Lower lobe of right lung (tissue), 2 donors: ENCODE results near the gene SYNDIG1. TPM values are rescaled to one million over a fixed set of nuclear protein-coding genes. Genes with fewer than 3 reads are reported as not detected.
"Not testable (repeated sequence)": the region's sequence is repeated elsewhere in the genome, so short reads cannot be mapped to it uniquely, and the experiment has no call there.

Experiments used
- ATAC-seq, 2 donors: fragments of 200-7000 bp; cut with Tn5 transposase; one replicate each; pipeline ENCODE4 v1.9.1; 2020 to 2022; ENCODE audit warnings: mild to moderate bottlenecking in 2 of 2, moderate library complexity in 2 of 2
- DNase-seq: peaks from one replicate; pipeline ENCODE4 v3.0.0-alpha.2; 2020
- H3K27ac ChIP-seq: fragments of 200-600 bp; one replicate; pipeline ENCODE4 v1.8.0; 2022
- H3K27me3 ChIP-seq: fragments of 200-600 bp; one replicate; pipeline ENCODE4 v1.8.0; 2022; ENCODE audit warnings: low read depth
- H3K36me3 ChIP-seq: fragments of 200-600 bp; one replicate; pipeline ENCODE4 v1.8.0; 2022; ENCODE audit warnings: mild to moderate bottlenecking
- H3K4me1 ChIP-seq: fragments of 200-600 bp; one replicate; pipeline ENCODE4 v1.8.0; 2022
- H3K4me3 ChIP-seq: fragments of 200-600 bp; one replicate; pipeline ENCODE4 v1.8.0; 2022; ENCODE audit warnings: mild to moderate bottlenecking
- H3K9me3 ChIP-seq: fragments of 200-600 bp; one replicate; pipeline ENCODE4 v1.8.0; 2022
- CTCF ChIP-seq: fragments of 200-600 bp; IDR thresholded peaks from one replicate; pipeline ENCODE4 v1.8.0; 2022; ENCODE audit warnings: antibody characterized with exemption, mild to moderate bottlenecking
- intact Hi-C: fragments of 100-400 bp; cut with DNase I; formaldehyde crosslinking; loops from one replicate; pipeline ENCODE4 v1.11.0; 2022
- total RNA-seq: library from RNA; stranded (reverse); fragmentation: NEBNext Ultra II Directional; extraction: Animal tissue kit (Norgen Biotek cat#: 25700); gene quantifications from one replicate; pipeline ENCODE4 v1.2.1, GENCODE V29; 2021
- donor health status: DM: no; HTN: yes; CAD: no; lungs with severe emphysema.

The SYNDIG1 gene
- total RNA-seq, 1 donor from 2014 or later, result 0.15 TPM

- intact Hi-C loops, result no loop called here
- no peak for TF ChIP-seq CTCF
- H3K27me3 ChIP-seq, result peaks cover 17% of the 10 kb centered on the region
- H3K27ac ChIP-seq, result no peak overlapping the region
- H3K9me3 ChIP-seq, result no peaks in the 10 kb centered on the region
- ATAC-seq (no peak), DNase-seq (no peak)
- H3K4me3 ChIP-seq, result no peak overlapping the region
- no peaks in the 10 kb centered on the region for H3K4me1 ChIP-seq
- H3K36me3 ChIP-seq, result no peaks in the 10 kb centered on the region
Observed at GRCh38 chr20:24504331-24505285, 35.2 kb downstream of the SYNDIG1 start.

GRCh38 chr20:24506146-24506545 is 36.7 kb downstream of the SYNDIG1 start:
- TF ChIP-seq CTCF, result no peak
- DNase-seq, result no peak
- Histone ChIP-seq H3K36me3 (no peaks in the 10 kb centered on the region), H3K27ac (no peak overlapping the region), H3K9me3 (no peaks in the 10 kb centered on the region), H3K4me1 (no peaks in the 10 kb centered on the region), H3K4me3 (no peak overlapping the region), H3K27me3 (peaks cover 17% of the 10 kb centered on the region)
- no peak for ATAC-seq
- intact Hi-C loops, result no loop called here

- no peak for ATAC-seq
- Histone ChIP-seq H3K4me3 (no peak overlapping the region), H3K27ac (no peak overlapping the region), H3K36me3 (no peaks in the 10 kb centered on the region), H3K4me1 (no peaks in the 10 kb centered on the region), H3K27me3 (peaks cover 17% of the 10 kb centered on the region), H3K9me3 (no peaks in the 10 kb centered on the region)
- no peak for DNase-seq
- TF ChIP-seq CTCF, result no peak
- intact Hi-C loops, result no loop called here
Observed at GRCh38 chr20:24506696-24507095, 37.3 kb downstream of the SYNDIG1 start.

- DNase-seq (no peak), ATAC-seq (no peak)
- no peak overlapping the region for H3K4me3 ChIP-seq
- no peaks in the 10 kb centered on the region for H3K36me3 ChIP-seq
- TF ChIP-seq CTCF, result no peak
- no peaks in the 10 kb centered on the region for H3K9me3 ChIP-seq
- intact Hi-C loops, result no loop called here
- peaks cover 17% of the 10 kb centered on the region for H3K27me3 ChIP-seq
- H3K4me1 ChIP-seq, result no peaks in the 10 kb centered on the region
- H3K27ac ChIP-seq, result no peak overlapping the region
Observed at GRCh38 chr20:24507182-24507853, 37.9 kb downstream of the SYNDIG1 start.

- H3K27ac ChIP-seq, H3K36me3 ChIP-seq, DNase-seq, H3K27me3 ChIP-seq, H3K4me1 ChIP-seq, H3K4me3 ChIP-seq, intact Hi-C loops, ATAC-seq, H3K9me3 ChIP-seq: not testable (repeated sequence)
Observed at GRCh38 chr20:24512441-24512840, 43.0 kb downstream of the SYNDIG1 start.

GRCh38 chr20:24518515-24518914 is 49.1 kb downstream of the SYNDIG1 start:
- Histone ChIP-seq H3K4me3 (no peak overlapping the region), H3K27ac (no peak overlapping the region), H3K4me1 (no peaks in the 10 kb centered on the region), H3K27me3 (no peaks in the 10 kb centered on the region), H3K36me3 (no peaks in the 10 kb centered on the region), H3K9me3 (no peaks in the 10 kb centered on the region)
- ATAC-seq (no peak), DNase-seq (no peak)
- TF ChIP-seq CTCF, result no peak
- intact Hi-C loops, result no loop called here
